GM12875 (cell line): ENCODE measurements around the gene MTMR11.

Experiments
- H3K4me3 ChIP-seq: one replicate; pipeline ENCODE4 v1.5.1; 2011; ENCODE audit warnings: low read depth, low read length, control low read depth
- TF ChIP-seq, protein P1 (sequence below): IDR thresholded peaks from 2 replicates; pipeline ENCODE4 v1.5.1; 2011; ENCODE audit warnings: low read depth, mild to moderate bottlenecking, control low read depth, inconsistent platforms, low read length, moderate library complexity, borderline replicate concordance; ENCODE audit not compliant: insufficient read depth

Gene MTMR11

DNA sequence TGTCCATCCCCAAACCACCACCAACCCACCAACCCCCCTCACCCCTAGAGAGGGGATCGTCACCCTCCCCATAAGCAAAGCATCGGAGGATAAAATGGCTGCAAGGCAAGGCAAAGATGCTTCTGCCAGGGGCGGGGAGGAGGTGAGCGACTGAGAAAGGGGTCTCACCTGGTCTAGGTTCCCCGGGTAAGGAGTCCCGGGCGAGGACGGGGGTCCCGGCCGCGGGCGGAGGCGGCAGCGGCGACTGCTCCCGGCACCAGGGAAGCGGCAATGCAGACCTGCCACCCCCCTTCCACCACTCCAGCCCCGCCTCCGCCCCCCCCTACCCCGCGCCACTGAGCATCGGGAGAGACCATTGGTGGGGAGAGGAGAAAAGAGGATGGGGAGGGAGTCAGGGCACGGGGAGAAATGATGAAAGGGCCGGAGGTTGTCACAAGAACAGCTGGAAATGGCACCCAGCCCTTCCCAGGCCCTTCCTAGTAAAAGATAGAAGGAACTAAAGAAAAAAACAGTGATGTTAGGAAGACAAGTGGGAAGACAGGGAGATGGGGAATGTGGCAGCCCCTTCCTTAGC lies 19.0 kb downstream of the MTMR11 start, which contains the start of gene SV2A:
Gene SV2A (minus strand): TSS at position 274 of the 574 bp plus-strand sequence. CDS start 4,004 bp downstream, outside the sequence.
- peak within 1 kb of the TSS; percentile 69 for H3K4me3 ChIP-seq
- TF ChIP-seq, protein P1, sequence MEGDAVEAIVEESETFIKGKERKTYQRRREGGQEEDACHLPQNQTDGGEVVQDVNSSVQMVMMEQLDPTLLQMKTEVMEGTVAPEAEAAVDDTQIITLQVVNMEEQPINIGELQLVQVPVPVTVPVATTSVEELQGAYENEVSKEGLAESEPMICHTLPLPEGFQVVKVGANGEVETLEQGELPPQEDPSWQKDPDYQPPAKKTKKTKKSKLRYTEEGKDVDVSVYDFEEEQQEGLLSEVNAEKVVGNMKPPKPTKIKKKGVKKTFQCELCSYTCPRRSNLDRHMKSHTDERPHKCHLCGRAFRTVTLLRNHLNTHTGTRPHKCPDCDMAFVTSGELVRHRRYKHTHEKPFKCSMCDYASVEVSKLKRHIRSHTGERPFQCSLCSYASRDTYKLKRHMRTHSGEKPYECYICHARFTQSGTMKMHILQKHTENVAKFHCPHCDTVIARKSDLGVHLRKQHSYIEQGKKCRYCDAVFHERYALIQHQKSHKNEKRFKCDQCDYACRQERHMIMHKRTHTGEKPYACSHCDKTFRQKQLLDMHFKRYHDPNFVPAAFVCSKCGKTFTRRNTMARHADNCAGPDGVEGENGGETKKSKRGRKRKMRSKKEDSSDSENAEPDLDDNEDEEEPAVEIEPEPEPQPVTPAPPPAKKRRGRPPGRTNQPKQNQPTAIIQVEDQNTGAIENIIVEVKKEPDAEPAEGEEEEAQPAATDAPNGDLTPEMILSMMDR: no peak

GRCh38 chr1:149916898-149917252 lies 19.8 kb downstream of the MTMR11 start:
- H3K4me3 ChIP-seq: peak overlapping the region; percentile 69
- TF ChIP-seq, protein P1: no peak

- TF ChIP-seq, protein P1: no peak
- peak overlapping the region; percentile 69 for H3K4me3 ChIP-seq
Measured at GRCh38 chr1:149916193-149916897, 20.3 kb downstream of the MTMR11 start.

- H3K4me3 ChIP-seq: no peak overlapping the region
- TF ChIP-seq, protein P1: no peak
Measured at GRCh38 chr1:149915429-149916192, 21.1 kb downstream of the MTMR11 start.

- TF ChIP-seq, protein P1: no peak
- no peak overlapping the region for H3K4me3 ChIP-seq
Measured at GRCh38 chr1:149914545-149914944, 22.1 kb downstream of the MTMR11 start.

DNA sequence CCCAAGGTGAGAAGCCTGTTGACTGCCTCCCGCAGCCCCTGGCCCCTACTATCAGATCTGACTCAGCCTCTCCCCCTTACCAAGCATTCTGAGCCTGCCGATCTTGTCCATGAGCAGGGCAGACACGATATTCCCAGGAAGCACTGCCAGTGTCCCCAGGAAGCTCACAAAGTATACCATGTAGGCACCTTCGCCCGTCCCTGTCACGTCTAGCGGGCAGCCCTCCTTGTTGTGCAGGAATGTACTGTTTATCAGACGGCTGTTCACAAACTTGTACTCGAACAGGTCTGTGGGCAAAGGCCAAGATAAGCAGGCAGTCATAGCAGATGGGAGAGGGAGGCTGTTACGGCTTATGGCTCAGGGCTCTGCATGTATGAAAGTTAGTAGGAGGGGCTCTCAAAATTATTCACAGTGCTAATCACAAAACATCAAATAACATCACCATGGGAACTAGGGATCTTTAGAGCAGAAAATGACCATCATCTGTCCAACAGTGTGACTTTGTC lies 30.1 kb downstream of the MTMR11 start:
- TF ChIP-seq, protein P1: no peak
- no peak overlapping the region for H3K4me3 ChIP-seq
